GM19035 (cell line): ENCODE data around the gene DRICH1.
"Not testable (repeated sequence)": the region's sequence is repeated elsewhere in the genome, so short reads cannot be mapped to it uniquely, and the experiment has no call there.

Experiments
- ATAC-seq: cut with Tn5 transposase; IDR thresholded peaks from one replicate; pipeline ENCODE4 v1.9.1; 2021; ENCODE audit not compliant: unreplicated experiment

DRICH1 gene

GRCh38 chr22:23603266-23603665 is 28.9 kb downstream of the DRICH1 start:
- no peak for ATAC-seq

GRCh38 chr22:23598805-23599518 is 33.2 kb downstream of the DRICH1 start:
- ATAC-seq: no peak

GRCh38 chr22:23597576-23598268 is 34.4 kb downstream of the DRICH1 start:
- not testable (repeated sequence) for ATAC-seq

- not testable (repeated sequence) for ATAC-seq
These were observed 36.2 kb downstream of the DRICH1 start for GRCh38 chr22:23595904-23596303.

GRCh38 chr22:23591846-23592245 is 40.3 kb downstream of the DRICH1 start:
- ATAC-seq: no peak

GRCh38 chr22:23591201-23591791 is 40.8 kb downstream of the DRICH1 start:
- no peak for ATAC-seq

- ATAC-seq: no peak
These were observed 48.3 kb downstream of the DRICH1 start for GRCh38 chr22:23583836-23584235.

- ATAC-seq: no peak
These were observed 49.0 kb downstream of the DRICH1 start for GRCh38 chr22:23583153-23583552.

- no peak for ATAC-seq
These were observed 50.9 kb downstream of the DRICH1 start for GRCh38 chr22:23581260-23581650.

GRCh38 chr22:23580576-23581259 is 51.4 kb downstream of the DRICH1 start:
- ATAC-seq: no peak

GRCh38 chr22:23579870-23580575 is 52.1 kb downstream of the DRICH1 start, which contains the start of gene IGLL1:
Gene IGLL1, minus strand, starts transcription at chr22:23580290. Its CDS starts 100 bp downstream, at chr22:23580190.
- ATAC-seq: no peak

GRCh38 chr22:23579280-23579679 is 52.8 kb downstream of the DRICH1 start:
- no peak for ATAC-seq

- ATAC-seq: no peak
These were observed 53.8 kb downstream of the DRICH1 start for GRCh38 chr22:23578306-23578705.

GRCh38 chr22:23576681-23577080 is 55.4 kb downstream of the DRICH1 start:
- no peak for ATAC-seq

GRCh38 chr22:23575601-23576000 is 56.5 kb downstream of the DRICH1 start:
- no peak for ATAC-seq

- no peak for ATAC-seq
These were observed 57.2 kb downstream of the DRICH1 start for GRCh38 chr22:23574877-23575276.

GRCh38 chr22:23574371-23574811 is 57.7 kb downstream of the DRICH1 start:
- no peak for ATAC-seq

- ATAC-seq: not testable (repeated sequence)
These were observed 58.4 kb downstream of the DRICH1 start for GRCh38 chr22:23573701-23574235.

GRCh38 chr22:23573106-23573505 is 59.0 kb downstream of the DRICH1 start:
- ATAC-seq: not testable (repeated sequence)

GRCh38 chr22:23571486-23571885 is 60.6 kb downstream of the DRICH1 start:
- ATAC-seq: no peak
